PC-9 (cell line): Measurements from ENCODE around the gene DDX56.

Experiments used
- EZH2 ChIP-seq: fragments of 200-600 bp; sonication (generic); IDR thresholded peaks from 2 replicates; pipeline ENCODE4 v1.8.0; 2017; ENCODE audit warnings: antibody characterized with exemption, low read depth
- TF ChIP-seq, protein P1 (sequence below): fragments of 200-600 bp; sonication (generic); conservative IDR thresholded peaks from 2 replicates; pipeline ENCODE4 v1.6.1; 2017; ENCODE audit warnings: mixed run types, antibody characterized with exemption, mild to moderate bottlenecking, moderate library complexity

GRCh38 chr7:44518761-44519160 lies 54.9 kb downstream of the DDX56 start:
- TF ChIP-seq, protein P1, sequence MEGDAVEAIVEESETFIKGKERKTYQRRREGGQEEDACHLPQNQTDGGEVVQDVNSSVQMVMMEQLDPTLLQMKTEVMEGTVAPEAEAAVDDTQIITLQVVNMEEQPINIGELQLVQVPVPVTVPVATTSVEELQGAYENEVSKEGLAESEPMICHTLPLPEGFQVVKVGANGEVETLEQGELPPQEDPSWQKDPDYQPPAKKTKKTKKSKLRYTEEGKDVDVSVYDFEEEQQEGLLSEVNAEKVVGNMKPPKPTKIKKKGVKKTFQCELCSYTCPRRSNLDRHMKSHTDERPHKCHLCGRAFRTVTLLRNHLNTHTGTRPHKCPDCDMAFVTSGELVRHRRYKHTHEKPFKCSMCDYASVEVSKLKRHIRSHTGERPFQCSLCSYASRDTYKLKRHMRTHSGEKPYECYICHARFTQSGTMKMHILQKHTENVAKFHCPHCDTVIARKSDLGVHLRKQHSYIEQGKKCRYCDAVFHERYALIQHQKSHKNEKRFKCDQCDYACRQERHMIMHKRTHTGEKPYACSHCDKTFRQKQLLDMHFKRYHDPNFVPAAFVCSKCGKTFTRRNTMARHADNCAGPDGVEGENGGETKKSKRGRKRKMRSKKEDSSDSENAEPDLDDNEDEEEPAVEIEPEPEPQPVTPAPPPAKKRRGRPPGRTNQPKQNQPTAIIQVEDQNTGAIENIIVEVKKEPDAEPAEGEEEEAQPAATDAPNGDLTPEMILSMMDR = no peak
- no peak for TF ChIP-seq EZH2
